Testis (tissue), 2 donors: ENCODE data around the gene FRYL.

ENCODE experiments used
- POLR2A ChIP-seq: fragments of 450-650 bp; IDR thresholded peaks from one replicate; pipeline ENCODE4 v1.6.1; 2017; ENCODE audit warnings: antibody characterized with exemption, mild to moderate bottlenecking, moderate library complexity
- TF ChIP-seq, protein P1 (sequence below), 3 experiments: fragments of 450-650 bp in 2 of 3; fragments of 200-600 bp in 1 of 3; sonication (generic) in 1 of 3; IDR thresholded peaks; one replicate each; pipeline ENCODE4 v1.5.1; 2016 to 2019; ENCODE audit warnings: antibody characterized with exemption in 3 of 3, mild to moderate bottlenecking in 2 of 3, moderate library complexity in 1 of 3

DNA sequence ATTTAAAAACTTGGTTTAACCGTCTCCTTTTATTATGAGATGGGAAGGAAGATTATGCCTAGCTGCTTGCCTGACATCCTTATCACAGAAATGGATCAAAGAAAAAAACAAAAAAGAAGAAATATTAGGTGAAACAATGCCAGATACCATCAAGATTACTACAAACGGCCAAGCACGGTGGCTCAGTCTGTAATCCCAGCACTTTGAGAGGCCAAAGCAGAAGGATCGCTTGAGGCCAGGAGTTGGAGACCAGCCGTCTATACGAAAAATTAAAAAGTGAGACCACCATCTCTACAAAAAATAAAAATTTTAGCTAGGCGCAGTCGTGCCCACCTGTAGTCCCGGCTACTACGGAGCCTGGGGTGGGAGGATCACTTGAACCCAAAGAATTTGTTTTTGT lies 2.3 kb downstream of the FRYL start:
- TF ChIP-seq, protein P1, sequence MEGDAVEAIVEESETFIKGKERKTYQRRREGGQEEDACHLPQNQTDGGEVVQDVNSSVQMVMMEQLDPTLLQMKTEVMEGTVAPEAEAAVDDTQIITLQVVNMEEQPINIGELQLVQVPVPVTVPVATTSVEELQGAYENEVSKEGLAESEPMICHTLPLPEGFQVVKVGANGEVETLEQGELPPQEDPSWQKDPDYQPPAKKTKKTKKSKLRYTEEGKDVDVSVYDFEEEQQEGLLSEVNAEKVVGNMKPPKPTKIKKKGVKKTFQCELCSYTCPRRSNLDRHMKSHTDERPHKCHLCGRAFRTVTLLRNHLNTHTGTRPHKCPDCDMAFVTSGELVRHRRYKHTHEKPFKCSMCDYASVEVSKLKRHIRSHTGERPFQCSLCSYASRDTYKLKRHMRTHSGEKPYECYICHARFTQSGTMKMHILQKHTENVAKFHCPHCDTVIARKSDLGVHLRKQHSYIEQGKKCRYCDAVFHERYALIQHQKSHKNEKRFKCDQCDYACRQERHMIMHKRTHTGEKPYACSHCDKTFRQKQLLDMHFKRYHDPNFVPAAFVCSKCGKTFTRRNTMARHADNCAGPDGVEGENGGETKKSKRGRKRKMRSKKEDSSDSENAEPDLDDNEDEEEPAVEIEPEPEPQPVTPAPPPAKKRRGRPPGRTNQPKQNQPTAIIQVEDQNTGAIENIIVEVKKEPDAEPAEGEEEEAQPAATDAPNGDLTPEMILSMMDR (IDR thresholded peaks at IDR 0.05) = no peak
- TF ChIP-seq POLR2A = no peak
